IMR-90 (cell line): ENCODE results near the gene ZNF518B. TPM values are rescaled to one million over a fixed set of nuclear protein-coding genes. Genes with fewer than 3 reads are reported as not detected.

Experiments
- ATAC-seq: fragments of 200-7000 bp; cut with Tn5 transposase; 2 replicates; pipeline ENCODE4 v1.9.1; 2020; ENCODE audit warnings: low read depth, mild to moderate bottlenecking, moderate library complexity
- BruUV-seq: library from RNA; stranded (reverse); fragments of 400-500 nt; replicated peaks from 2 replicates; lab custom pipeline; 2021; lab: Mats Ljungman, UMichigan
- CTCF ChIA-PET: fragments of 300-600 bp; formaldehyde crosslinking; extraction: SDS; loops from one replicate; lab custom pipeline; 2021; ENCODE audit warnings: antibody characterized with exemption; lab: Yijun Ruan, JAX
- POLR2A ChIA-PET: fragments of 300-600 bp; sonication (Branson Sonifier 250); formaldehyde crosslinking; loops from one replicate; lab custom pipeline; 2022; ENCODE audit warnings: antibody characterized with exemption; ENCODE audit not compliant: unreplicated experiment; lab: Charles Lee
- DNase-seq: peaks from one replicate; pipeline ENCODE4 v3.0.0; 2013
- H2AFZ ChIP-seq: replicated peaks from 2 replicates; pipeline ENCODE3; 2013; ENCODE audit warnings: low read length, mild to moderate bottlenecking; ENCODE audit not compliant: poor library complexity
- H2AK5ac ChIP-seq: 2 replicates; pipeline ENCODE4 v1.6.1; 2013; ENCODE audit warnings: low read depth, low read length, inconsistent platforms
- H2AK9ac ChIP-seq: replicated peaks from 2 replicates; pipeline ENCODE3; 2013; ENCODE audit warnings: mild to moderate bottlenecking, low read depth, low read length, moderate library complexity; ENCODE audit not compliant: poor library complexity
- H2BK120ac ChIP-seq: 2 replicates; pipeline ENCODE4 v1.6.1; 2013; ENCODE audit warnings: low read depth, low read length, inconsistent platforms
- H2BK15ac ChIP-seq: 3 replicates; pipeline ENCODE4 v1.6.1; 2013; ENCODE audit warnings: low read depth, low read length, inconsistent platforms
- H2BK20ac ChIP-seq: 2 replicates; pipeline ENCODE4 v1.6.1; 2013; ENCODE audit warnings: low read depth, mild to moderate bottlenecking, inconsistent platforms, low read length, moderate library complexity
- H2BK5ac ChIP-seq: 2 replicates; pipeline ENCODE4 v1.6.1; 2013; ENCODE audit warnings: mild to moderate bottlenecking, low read depth, low read length, inconsistent platforms; ENCODE audit not compliant: poor library complexity, severe bottlenecking
- H3K14ac ChIP-seq: replicated peaks from 2 replicates; pipeline ENCODE4 v1.6.1; 2013; ENCODE audit warnings: low read depth, low read length, inconsistent platforms
- H3K18ac ChIP-seq: 2 replicates; pipeline ENCODE4 v1.6.1; 2013; ENCODE audit warnings: low read depth, low read length, control low read depth
- H3K23ac ChIP-seq: 2 replicates; pipeline ENCODE4 v1.6.1; 2013; ENCODE audit warnings: low read depth, low read length, inconsistent platforms
- H3K27ac ChIP-seq: 2 replicates; pipeline ENCODE4 v1.5.1; 2013; ENCODE audit warnings: mild to moderate bottlenecking, control low read depth, low read length; ENCODE audit not compliant: insufficient read depth
- H3K27me3 ChIP-seq: 2 replicates; pipeline ENCODE4 v1.6.1; 2013; ENCODE audit warnings: low read length; ENCODE audit not compliant: control insufficient read depth, insufficient read depth
- H3K36me3 ChIP-seq: 2 replicates; pipeline ENCODE4 v1.6.1; 2013; ENCODE audit warnings: low read length, mixed read lengths; ENCODE audit not compliant: control insufficient read depth, insufficient read depth
- H3K4ac ChIP-seq: 2 replicates; pipeline ENCODE4 v1.6.1; 2013; ENCODE audit warnings: low read depth, low read length, inconsistent platforms
- H3K4me1 ChIP-seq: 2 replicates; pipeline ENCODE4 v1.6.1; 2013; ENCODE audit warnings: low read length, mixed read lengths; ENCODE audit not compliant: control insufficient read depth, insufficient read depth
- H3K4me2 ChIP-seq: 2 replicates; pipeline ENCODE4 v1.6.1; 2013; ENCODE audit warnings: low read depth, mild to moderate bottlenecking, control low read depth, low read length, moderate library complexity
- H3K4me3 ChIP-seq: 2 replicates; pipeline ENCODE4 v1.5.1; 2013; ENCODE audit warnings: low read depth, mild to moderate bottlenecking, control low read depth, low read length, moderate library complexity; ENCODE audit not compliant: insufficient read depth
- H3K56ac ChIP-seq: 2 replicates; pipeline ENCODE4 v1.6.1; 2013; ENCODE audit warnings: low read length, inconsistent platforms; ENCODE audit not compliant: insufficient read depth; ENCODE audit errors: extremely low read depth
- H3K79me1 ChIP-seq, 2 experiments: 2 replicates each; pipeline ENCODE4 v1.6.1; 2013; ENCODE audit warnings: low read length in 2 of 2, inconsistent platforms in 1 of 2, low read depth in 1 of 2
- H3K9ac ChIP-seq: 2 replicates; pipeline ENCODE4 v1.6.1; 2013; ENCODE audit warnings: low read depth, low read length, control low read depth
- H3K9me1 ChIP-seq: 2 replicates; pipeline ENCODE4 v1.6.1; 2013; ENCODE audit warnings: low read length, inconsistent platforms; ENCODE audit not compliant: insufficient read depth
- H3K9me3 ChIP-seq: 2 replicates; pipeline ENCODE4 v1.6.1; 2013; ENCODE audit warnings: low read length; ENCODE audit not compliant: control insufficient read depth, insufficient read depth
- H4K20me1 ChIP-seq: 2 replicates; pipeline ENCODE4 v1.6.1; 2013; ENCODE audit warnings: low read length, inconsistent platforms; ENCODE audit not compliant: insufficient read depth
- H4K5ac ChIP-seq: 2 replicates; pipeline ENCODE4 v1.6.1; 2013; ENCODE audit warnings: mild to moderate bottlenecking, low read depth, low read length, control low read depth
- H4K8ac ChIP-seq, 2 experiments: 2 replicates each; pipeline ENCODE4 v1.6.1; 2013; ENCODE audit warnings: low read depth in 2 of 2, low read length in 2 of 2, control low read depth in 1 of 2, inconsistent platforms in 1 of 2
- H4K91ac ChIP-seq: 2 replicates; pipeline ENCODE4 v1.6.1; 2013; ENCODE audit warnings: low read depth, low read length, inconsistent platforms; ENCODE audit not compliant: insufficient read depth
- BHLHE40 ChIP-seq: fragments of 150-350 bp; IDR thresholded peaks from 2 replicates; pipeline ENCODE4 v1.6.1; 2016; ENCODE audit warnings: mild to moderate bottlenecking, low read depth, low read length
- CEBPB ChIP-seq: IDR thresholded peaks from 2 replicates; pipeline ENCODE4 v1.6.1; 2012; ENCODE audit warnings: low read depth, low read length, improper control_type of control experiment
- CHD1 ChIP-seq: IDR thresholded peaks from 2 replicates; pipeline ENCODE4 v1.6.1; 2012; ENCODE audit warnings: low read depth, low read length, improper control_type of control experiment
- FOS ChIP-seq: fragments of 150-350 bp; IDR thresholded peaks from 2 replicates; pipeline ENCODE4 v1.6.1; 2016; ENCODE audit warnings: low read depth, low read length
- MAFK ChIP-seq: IDR thresholded peaks from 2 replicates; pipeline ENCODE4 v1.6.1; 2012; ENCODE audit warnings: low read depth, low read length, improper control_type of control experiment
- MAZ ChIP-seq: IDR thresholded peaks from 2 replicates; pipeline ENCODE4 v1.6.1; 2012; ENCODE audit warnings: low read depth, mild to moderate bottlenecking, low read length, improper control_type of control experiment, moderate library complexity, borderline replicate concordance
- MXI1 ChIP-seq: IDR thresholded peaks from 2 replicates; pipeline ENCODE4 v1.6.1; 2012; ENCODE audit warnings: low read depth, mild to moderate bottlenecking, low read length, moderate library complexity, borderline replicate concordance
- NFE2L2 ChIP-seq: fragments of 150-350 bp; IDR thresholded peaks from 2 replicates; pipeline ENCODE4 v1.6.1; 2016; ENCODE audit warnings: low read depth, mild to moderate bottlenecking, low read length
- POLR2A ChIP-seq: IDR thresholded peaks from 2 replicates; pipeline ENCODE4 v1.6.1; 2012; ENCODE audit warnings: mild to moderate bottlenecking, low read depth, low read length
- RAD21 ChIP-seq: IDR thresholded peaks from 2 replicates; pipeline ENCODE4 v1.6.1; 2012; ENCODE audit warnings: low read length, improper control_type of control experiment
- RCOR1 ChIP-seq: IDR thresholded peaks from 2 replicates; pipeline ENCODE4 v1.6.1; 2012; ENCODE audit warnings: mild to moderate bottlenecking, low read length, improper control_type of control experiment; ENCODE audit not compliant: insufficient replicate concordance
- RFX5 ChIP-seq: IDR thresholded peaks from 2 replicates; pipeline ENCODE4 v1.8.0; 2012; ENCODE audit warnings: low read depth, mild to moderate bottlenecking, low read length, moderate library complexity
- SMC3 ChIP-seq: fragments of 150-350 bp; IDR thresholded peaks from 2 replicates; pipeline ENCODE4 v1.6.1; 2016; ENCODE audit warnings: low read depth, mild to moderate bottlenecking, antibody characterized with exemption, low read length, moderate library complexity
- WGBS, 2 experiments: methylation state at CpG; one replicate each; pipeline versions ENCODE4 v1.1.5 to v1.1.7; 2013; ENCODE audit warnings: missing lambda C conversion rate in 2 of 2; ENCODE audit not compliant: insufficient read length in 1 of 2; ENCODE audit errors: extremely low coverage in 2 of 2; 5-methylcytosine and 5-hydroxymethylcytosine counted together
- dilution Hi-C: fragments of 300-500 bp; cut with HindIII; formaldehyde crosslinking; loops from one replicate; pipeline ENCODE4 v1.14.3; 2018; ENCODE audit warnings: low sequenced_read_pairs; ENCODE audit not compliant: unreplicated experiment
- in situ Hi-C: fragments of 300-500 bp; cut with MboI; formaldehyde crosslinking; loops from 3 replicates; pipeline ENCODE4 v1.14.3; 2019; ENCODE audit warnings: low sequenced_read_pairs, inconsistent platforms, mixed read lengths
- intact Hi-C: fragments of 100-400 bp; cut with micrococcal nuclease; formaldehyde crosslinking; loops from 2 replicates; pipeline ENCODE4 v1.10.0; 2022
- polyA plus RNA-seq, 3 experiments: library from polyadenylated mRNA; depleted of rRNA; stranded (reverse); fragments of >200 nt; gene quantifications; 2 replicates each; pipeline ENCODE4 v1.2.3, GENCODE V29; 2012; ENCODE audit warnings: low replicate concordance in 1 of 3
- total RNA-seq: library from RNA; depleted of rRNA; stranded (reverse); fragments of >200 nt; gene quantifications from 2 replicates; pipeline ENCODE4 v1.2.3, GENCODE V29; 2012
- TF ChIP-seq, protein P1 (sequence below): fragments of 150-350 bp; IDR thresholded peaks from 2 replicates; pipeline ENCODE4 v1.6.1; 2017; ENCODE audit warnings: mild to moderate bottlenecking, antibody characterized with exemption, low read length, low read depth
- TF ChIP-seq, protein P2 (sequence below): conservative IDR thresholded peaks from 2 replicates; pipeline ENCODE4 v1.5.1; 2012; ENCODE audit warnings: mild to moderate bottlenecking, low read depth, low read length, improper control_type of control experiment
- TF ChIP-seq, protein P3 (sequence below): fragments of 150-350 bp; IDR thresholded peaks from 2 replicates; pipeline ENCODE4 v1.6.1; 2016; ENCODE audit warnings: low read depth, mild to moderate bottlenecking, low read length, moderate library complexity, borderline replicate concordance

Gene ZNF518B
- total and polyA plus RNA-seq, 2 of the 4 experiments (the other 2 are of a cell fraction) = 7.3 to 56.8 TPM

DNA sequence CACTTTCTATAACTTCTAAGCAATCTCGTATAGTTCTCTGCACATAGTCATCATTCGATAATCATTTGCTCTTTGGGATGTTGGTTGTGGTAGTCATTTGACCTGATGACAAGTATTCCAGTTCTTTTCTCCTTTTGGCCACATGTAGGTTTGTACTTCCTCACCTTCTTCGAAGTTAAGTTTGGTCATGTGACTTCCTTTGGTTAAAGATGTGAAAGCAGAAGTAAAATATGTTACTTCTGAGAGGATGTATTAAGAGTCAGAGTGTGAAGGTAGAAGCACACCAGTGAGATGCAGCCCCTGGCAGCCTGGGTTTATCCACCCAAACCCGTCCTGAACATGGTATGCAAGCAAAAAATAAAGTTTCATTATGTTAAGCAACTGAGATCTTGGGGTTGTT is 48.9 kb upstream of the ZNF518B start:
- Histone ChIP-seq H3K14ac (no peak overlapping the region), H3K9me1 (no peaks in the 10 kb centered on the region), H3K4me3 (no peak overlapping the region), H3K4ac (no peak overlapping the region), H3K18ac (no peak overlapping the region), H3K27me3 (no peaks in the 10 kb centered on the region), H3K36me3 (no peaks in the 10 kb centered on the region), H3K4me1 (no peaks in the 10 kb centered on the region), H4K8ac (no peak overlapping the region), H4K20me1 (no peaks in the 10 kb centered on the region), H2BK20ac (no peak overlapping the region), H3K9me3 (no peaks in the 10 kb centered on the region), H4K91ac (no peak overlapping the region), H2AFZ (no peak overlapping the region), H3K23ac (no peak overlapping the region), H2AK5ac (no peak overlapping the region), H2BK15ac (no peak overlapping the region), H3K27ac (no peak overlapping the region), H3K56ac (no peak overlapping the region), H2BK120ac (no peak overlapping the region), H3K4me2 (no peak overlapping the region), H3K79me1 (no peaks in the 10 kb centered on the region), H4K5ac (no peak overlapping the region), H2AK9ac (no peak overlapping the region), H2BK5ac (no peak overlapping the region), H3K9ac (no peak overlapping the region)
- TF ChIP-seq MAFK = no peak
- TF ChIP-seq, protein P1, sequence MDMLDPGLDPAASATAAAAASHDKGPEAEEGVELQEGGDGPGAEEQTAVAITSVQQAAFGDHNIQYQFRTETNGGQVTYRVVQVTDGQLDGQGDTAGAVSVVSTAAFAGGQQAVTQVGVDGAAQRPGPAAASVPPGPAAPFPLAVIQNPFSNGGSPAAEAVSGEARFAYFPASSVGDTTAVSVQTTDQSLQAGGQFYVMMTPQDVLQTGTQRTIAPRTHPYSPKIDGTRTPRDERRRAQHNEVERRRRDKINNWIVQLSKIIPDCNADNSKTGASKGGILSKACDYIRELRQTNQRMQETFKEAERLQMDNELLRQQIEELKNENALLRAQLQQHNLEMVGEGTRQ = no peak
- TF ChIP-seq, protein P2, sequence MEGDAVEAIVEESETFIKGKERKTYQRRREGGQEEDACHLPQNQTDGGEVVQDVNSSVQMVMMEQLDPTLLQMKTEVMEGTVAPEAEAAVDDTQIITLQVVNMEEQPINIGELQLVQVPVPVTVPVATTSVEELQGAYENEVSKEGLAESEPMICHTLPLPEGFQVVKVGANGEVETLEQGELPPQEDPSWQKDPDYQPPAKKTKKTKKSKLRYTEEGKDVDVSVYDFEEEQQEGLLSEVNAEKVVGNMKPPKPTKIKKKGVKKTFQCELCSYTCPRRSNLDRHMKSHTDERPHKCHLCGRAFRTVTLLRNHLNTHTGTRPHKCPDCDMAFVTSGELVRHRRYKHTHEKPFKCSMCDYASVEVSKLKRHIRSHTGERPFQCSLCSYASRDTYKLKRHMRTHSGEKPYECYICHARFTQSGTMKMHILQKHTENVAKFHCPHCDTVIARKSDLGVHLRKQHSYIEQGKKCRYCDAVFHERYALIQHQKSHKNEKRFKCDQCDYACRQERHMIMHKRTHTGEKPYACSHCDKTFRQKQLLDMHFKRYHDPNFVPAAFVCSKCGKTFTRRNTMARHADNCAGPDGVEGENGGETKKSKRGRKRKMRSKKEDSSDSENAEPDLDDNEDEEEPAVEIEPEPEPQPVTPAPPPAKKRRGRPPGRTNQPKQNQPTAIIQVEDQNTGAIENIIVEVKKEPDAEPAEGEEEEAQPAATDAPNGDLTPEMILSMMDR = no peak
- TF ChIP-seq CEBPB = no peak
- TF ChIP-seq RAD21 = no peak
- no peak for TF ChIP-seq FOS
- TF ChIP-seq CHD1 = no peak
- no peak for TF ChIP-seq RFX5
- TF ChIP-seq MAZ = no peak
- TF ChIP-seq POLR2A = no peak
- no peak for TF ChIP-seq NFE2L2
- TF ChIP-seq, protein P3, sequence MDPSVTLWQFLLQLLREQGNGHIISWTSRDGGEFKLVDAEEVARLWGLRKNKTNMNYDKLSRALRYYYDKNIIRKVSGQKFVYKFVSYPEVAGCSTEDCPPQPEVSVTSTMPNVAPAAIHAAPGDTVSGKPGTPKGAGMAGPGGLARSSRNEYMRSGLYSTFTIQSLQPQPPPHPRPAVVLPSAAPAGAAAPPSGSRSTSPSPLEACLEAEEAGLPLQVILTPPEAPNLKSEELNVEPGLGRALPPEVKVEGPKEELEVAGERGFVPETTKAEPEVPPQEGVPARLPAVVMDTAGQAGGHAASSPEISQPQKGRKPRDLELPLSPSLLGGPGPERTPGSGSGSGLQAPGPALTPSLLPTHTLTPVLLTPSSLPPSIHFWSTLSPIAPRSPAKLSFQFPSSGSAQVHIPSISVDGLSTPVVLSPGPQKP = no peak
- no peak for TF ChIP-seq BHLHE40
- TF ChIP-seq MXI1 = no peak
- TF ChIP-seq SMC3 = no peak
- TF ChIP-seq RCOR1 = no peak
- no CpG with 5 or more reads among the region's 4 CpGs for WGBS, 2 experiments
- dilution Hi-C loops (no loop called here), intact Hi-C loops (no loop called here), in situ Hi-C loops (no loop called here)
- no peak for ATAC-seq
- no peak for DNase-seq
- BruUV-seq = no TSS peak
- ChIA-PET CTCF (no interaction called here), POLR2A (no interaction called here)
